Left lung (tissue), 10 donors: ENCODE results near the gene ATOH8. TPM values are rescaled to one million over a fixed set of nuclear protein-coding genes. Genes with fewer than 3 reads are reported as not detected.

Source experiments
- ATAC-seq: fragments of 200-7000 bp; cut with Tn5 transposase; one replicate; pipeline ENCODE4 v1.9.1; 2020; ENCODE audit warnings: moderate library complexity
- DNase-seq, 4 donors: peaks; one replicate each; pipeline ENCODE4 v3.0.0-alpha.2; 2013 to 2020
- H3K27ac ChIP-seq, 2 donors: fragments of 200-600 bp; sonication (generic) in 1 of 2; one replicate each; pipeline versions ENCODE4 v1.5.0 to v1.8.0; 2020 to 2021
- H3K27me3 ChIP-seq, 2 donors: fragments of 200-600 bp; sonication (generic) in 1 of 2; one replicate each; pipeline versions ENCODE4 v1.5.0 to v1.8.0; 2020 to 2021
- H3K36me3 ChIP-seq, 2 donors: fragments of 200-600 bp; sonication (generic) in 1 of 2; one replicate each; pipeline versions ENCODE4 v1.5.0 to v1.8.0; 2020 to 2021
- H3K4me1 ChIP-seq, 2 donors: fragments of 200-600 bp; one replicate each; pipeline ENCODE4 v1.8.0; 2021
- H3K4me3 ChIP-seq, 2 donors: fragments of 200-600 bp; sonication (generic) in 1 of 2; one replicate each; pipeline versions ENCODE4 v1.5.0 to v1.8.0; 2020 to 2021; ENCODE audit warnings: mild to moderate bottlenecking in 1 of 2
- H3K9me3 ChIP-seq, 2 donors: fragments of 200-600 bp; sonication (generic) in 1 of 2; one replicate each; pipeline versions ENCODE4 v1.5.0 to v1.8.0; 2020 to 2021
- intact Hi-C, 2 donors: fragments of 100-400 bp; cut with DNase I; formaldehyde crosslinking; loops; one replicate each; pipeline versions ENCODE4 v1.11.2 to v1.14.2; 2022
- polyA plus RNA-seq, 6 donors: library from polyadenylated mRNA; unstranded; fragments of 120-200 nt; gene quantifications; one replicate each; pipeline ENCODE4 v1.2.1, GENCODE V29; 2013; ENCODE audit not compliant: insufficient read length in 6 of 6
- total RNA-seq, 2 donors: library from RNA; stranded (reverse); fragmentation: NEBNext Ultra II Directional; extraction: Animal tissue kit (Norgen Biotek cat#: 25700); gene quantifications; one replicate each; pipeline ENCODE4 v1.2.1, GENCODE V29; 2021
- TF ChIP-seq, protein P1 (sequence below), 2 donors: fragments of 200-600 bp; sonication (generic) in 1 of 2; IDR thresholded peaks; one replicate each; pipeline versions ENCODE4 v1.5.0 to v1.8.0; 2021; ENCODE audit warnings: antibody characterized with exemption in 2 of 2
- donor health status: DM: no; HTN: yes; CAD: no.
- donor health status: DM: no; HTN: no; CAD: no.

The ATOH8 gene
- total and polyA plus RNA-seq, 8 donors: 24.7 to 36.5 (median 34.3) TPM

DNA sequence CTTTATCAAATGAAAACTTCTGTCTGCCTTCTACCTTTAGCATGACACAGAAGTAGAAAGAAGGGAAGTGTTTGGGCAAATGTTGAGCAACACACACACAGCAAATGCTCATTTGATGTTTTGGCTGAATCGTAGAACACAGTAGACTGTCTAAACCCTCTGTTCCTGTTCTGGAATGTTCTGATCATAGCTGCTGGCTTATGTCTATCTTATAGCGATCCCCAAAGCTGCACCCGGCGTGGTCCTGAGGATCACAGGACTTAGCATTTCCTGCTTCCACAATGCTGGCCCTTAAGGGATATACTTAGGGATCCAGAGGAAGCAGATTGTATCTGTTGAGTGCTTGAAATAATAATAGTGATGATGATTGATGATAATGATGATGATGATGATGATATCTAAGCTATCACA is 44.4 kb upstream of the ATOH8 start:
- Histone ChIP-seq H3K9me3 (no peaks in the 10 kb centered on the region), H3K27me3 (no peaks in the 10 kb centered on the region), H3K4me1 (peaks cover 78 to 99% of the 10 kb centered on the region in 2 donors), H3K27ac (peak overlapping the region; percentile 94 to 95), H3K4me3 (no peak overlapping the region), H3K36me3 (no peaks in the 10 kb centered on the region)
- DNase-seq (no peak), ATAC-seq (no peak)
- intact Hi-C loops: no loop called here
- TF ChIP-seq, protein P1, sequence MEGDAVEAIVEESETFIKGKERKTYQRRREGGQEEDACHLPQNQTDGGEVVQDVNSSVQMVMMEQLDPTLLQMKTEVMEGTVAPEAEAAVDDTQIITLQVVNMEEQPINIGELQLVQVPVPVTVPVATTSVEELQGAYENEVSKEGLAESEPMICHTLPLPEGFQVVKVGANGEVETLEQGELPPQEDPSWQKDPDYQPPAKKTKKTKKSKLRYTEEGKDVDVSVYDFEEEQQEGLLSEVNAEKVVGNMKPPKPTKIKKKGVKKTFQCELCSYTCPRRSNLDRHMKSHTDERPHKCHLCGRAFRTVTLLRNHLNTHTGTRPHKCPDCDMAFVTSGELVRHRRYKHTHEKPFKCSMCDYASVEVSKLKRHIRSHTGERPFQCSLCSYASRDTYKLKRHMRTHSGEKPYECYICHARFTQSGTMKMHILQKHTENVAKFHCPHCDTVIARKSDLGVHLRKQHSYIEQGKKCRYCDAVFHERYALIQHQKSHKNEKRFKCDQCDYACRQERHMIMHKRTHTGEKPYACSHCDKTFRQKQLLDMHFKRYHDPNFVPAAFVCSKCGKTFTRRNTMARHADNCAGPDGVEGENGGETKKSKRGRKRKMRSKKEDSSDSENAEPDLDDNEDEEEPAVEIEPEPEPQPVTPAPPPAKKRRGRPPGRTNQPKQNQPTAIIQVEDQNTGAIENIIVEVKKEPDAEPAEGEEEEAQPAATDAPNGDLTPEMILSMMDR (IDR thresholded peaks at IDR 0.05): no peak

DNA sequence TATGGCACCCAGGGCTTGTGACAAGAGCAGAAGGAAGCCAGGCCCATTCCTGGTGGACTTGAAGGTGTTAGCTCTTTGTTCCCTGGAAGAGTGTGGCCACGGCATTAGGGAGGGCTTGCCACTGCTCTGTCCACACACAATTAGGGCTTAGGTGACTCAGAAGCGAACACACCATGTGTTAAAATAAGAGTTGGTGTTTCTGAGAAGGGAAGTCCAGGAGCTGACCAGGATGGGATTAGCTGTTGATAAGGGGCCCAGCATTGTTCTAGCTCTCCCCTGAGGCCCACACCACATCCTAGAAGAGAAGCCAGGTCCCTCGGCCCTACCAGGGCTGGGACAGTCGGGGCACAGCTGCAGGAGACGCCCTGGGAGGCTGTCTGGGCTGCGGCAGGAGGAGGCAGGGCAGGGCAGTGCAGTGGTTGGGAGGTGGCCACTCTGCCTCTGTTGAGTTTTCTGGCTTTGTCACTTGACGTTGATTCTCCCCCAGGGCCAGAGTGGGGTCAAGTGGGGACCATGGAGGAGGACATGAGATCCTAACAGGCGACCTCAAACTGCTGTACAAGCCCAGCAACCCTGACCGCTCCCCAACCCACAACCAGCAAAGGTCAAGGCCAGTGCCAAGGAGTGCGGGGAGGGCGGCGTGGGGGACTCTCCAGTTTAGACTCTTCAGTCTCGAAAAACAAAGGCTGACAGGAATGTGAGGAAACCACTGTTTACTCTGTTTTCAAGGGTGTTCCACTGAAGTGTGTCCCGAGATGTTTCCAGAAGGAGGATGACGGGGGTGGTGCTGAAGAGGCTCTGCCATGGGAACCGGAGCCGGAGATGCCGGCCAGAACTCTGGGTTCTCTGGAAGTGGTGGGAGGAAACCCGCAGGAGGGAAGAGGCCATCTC is 42.9 kb upstream of the ATOH8 start:
- Histone ChIP-seq H3K9me3 (no peaks in the 10 kb centered on the region), H3K27me3 (no peaks in the 10 kb centered on the region), H3K27ac (peak overlapping the region; percentile 94 to 95), H3K4me3 (peak overlapping the region in 1 of 2 donors; percentile 34), H3K4me1 (peaks cover 67 to 99% of the 10 kb centered on the region in 2 donors), H3K36me3 (no peaks in the 10 kb centered on the region)
- peak; percentile 58 for ATAC-seq
- DNase-seq: peak; percentile 38 to 93 (median 85)
- TF ChIP-seq, protein P1 (IDR thresholded peaks at IDR 0.05): no peak
- intact Hi-C loops: loop anchor here in 1 of 2 donors (5.0 kb wide), 1 partner anchor 44 kb away; the partner anchor contains the start of gene SFTPB

DNA sequence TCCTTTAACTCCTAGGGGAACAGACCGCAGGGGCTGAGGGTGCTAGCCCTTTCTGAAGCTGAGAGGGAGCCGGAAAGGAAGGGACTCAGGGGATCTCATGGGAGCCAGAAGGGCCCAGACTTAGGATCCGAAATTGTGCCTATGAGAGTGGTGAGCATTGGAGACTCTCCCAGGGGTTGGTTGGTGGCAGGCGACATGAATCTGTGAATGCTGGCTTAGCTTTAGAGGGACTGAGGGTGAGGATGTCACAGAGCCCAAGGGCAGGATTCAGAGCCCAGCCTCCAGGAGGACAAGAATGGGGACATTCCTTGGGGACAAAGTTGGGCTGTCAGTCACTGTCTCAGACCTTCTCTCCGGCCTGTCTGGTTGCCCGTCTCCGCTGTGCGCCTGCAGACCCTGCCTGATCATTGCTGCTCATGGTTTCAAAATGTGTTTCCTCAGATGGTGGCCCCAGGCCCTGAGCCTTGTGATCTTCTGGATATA is 42.2 kb upstream of the ATOH8 start:
- no peaks in the 10 kb centered on the region for H3K27me3 ChIP-seq
- intact Hi-C loops: loop anchor here in 1 of 2 donors (5.0 kb wide), 1 partner anchor 44 kb away; the partner anchor contains the start of gene SFTPB
- DNase-seq (no peak), ATAC-seq (no peak)
- H3K4me3 ChIP-seq: peak overlapping the region; percentile 17 to 34
- TF ChIP-seq, protein P1 (IDR thresholded peaks at IDR 0.05): no peak
- peaks cover 60 to 99% of the 10 kb centered on the region in 2 donors for H3K4me1 ChIP-seq
- no peaks in the 10 kb centered on the region for H3K36me3 ChIP-seq
- no peaks in the 10 kb centered on the region for H3K9me3 ChIP-seq
- H3K27ac ChIP-seq: peak overlapping the region; percentile 94 to 95

DNA sequence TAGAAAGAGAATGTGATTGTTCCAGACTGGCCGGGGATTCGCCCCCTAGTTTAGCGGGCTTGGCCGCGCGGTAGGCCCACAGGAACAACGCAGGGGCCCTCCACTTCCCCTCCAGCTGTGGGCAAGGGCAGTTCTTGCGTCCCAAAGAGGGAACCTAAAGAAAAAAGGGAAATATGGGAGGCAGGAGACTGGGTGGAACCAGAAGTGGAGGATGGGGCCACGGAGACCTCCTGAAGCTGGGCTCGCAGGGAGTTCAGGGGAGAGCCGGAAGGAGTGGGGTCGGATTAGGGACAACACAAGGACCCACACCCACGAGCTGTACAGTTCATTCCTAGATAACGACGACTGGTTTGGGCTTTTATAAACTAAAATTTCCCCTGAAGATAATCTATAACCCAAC is 41.5 kb upstream of the ATOH8 start:
- intact Hi-C loops: loop anchor here in 1 of 2 donors (5.0 kb wide), 1 partner anchor 45 kb away; the partner anchor contains the start of gene SFTPB
- ATAC-seq: no peak
- TF ChIP-seq, protein P1 (IDR thresholded peaks at IDR 0.05): no peak
- peak in 2 of 4 donors; percentile 68 to 89 for DNase-seq
- H3K27ac ChIP-seq: peak overlapping the region; percentile 94 to 95
- H3K4me3 ChIP-seq: peak overlapping the region in 1 of 2 donors; percentile 34
- peaks cover 53 to 96% of the 10 kb centered on the region in 2 donors for H3K4me1 ChIP-seq
- H3K27me3 ChIP-seq: no peaks in the 10 kb centered on the region
- H3K36me3 ChIP-seq: no peaks in the 10 kb centered on the region
- no peaks in the 10 kb centered on the region for H3K9me3 ChIP-seq
